Tibial nerve (tissue), 4 donors: ENCODE measurements around the gene MIPEP. TPM values are rescaled to one million over a fixed set of nuclear protein-coding genes. Genes with fewer than 3 reads are reported as not detected.

ENCODE experiments used
- DNase-seq, 2 donors: peaks; one replicate each; pipeline ENCODE4 v3.0.0-alpha.2; 2019; ENCODE audit warnings: low spot score in 2 of 2
- H3K27ac ChIP-seq, 4 donors: fragments of 200-600 bp; sonication (generic) in 3 of 4; one replicate each; pipeline ENCODE4 v1.5.1; 2017 to 2019; ENCODE audit warnings: mild to moderate bottlenecking in 1 of 4
- H3K27me3 ChIP-seq, 2 donors: fragments of 200-600 bp; sonication (generic) in 1 of 2; one replicate each; pipeline versions ENCODE4 v1.5.1 to v1.6.0; 2017 to 2019
- H3K36me3 ChIP-seq, 3 donors: fragments of 200-600 bp; sonication (generic); one replicate each; pipeline ENCODE4 v1.5.1; 2018 to 2019
- H3K4me1 ChIP-seq, 4 donors: fragments of 200-600 bp; sonication (generic) in 3 of 4; one replicate each; pipeline ENCODE4 v1.5.1; 2017 to 2019
- H3K4me3 ChIP-seq, 4 donors: fragments of 200-600 bp; sonication (generic) in 3 of 4; one replicate each; pipeline ENCODE4 v1.5.1; 2017 to 2019; ENCODE audit warnings: mild to moderate bottlenecking in 1 of 4, moderate library complexity in 1 of 4
- H3K9me3 ChIP-seq, 4 donors: fragments of 200-600 bp; sonication (generic) in 3 of 4; one replicate each; pipeline ENCODE4 v1.5.1; 2017 to 2019
- CTCF ChIP-seq, 5 experiments: fragments of 200-600 bp in 3 of 5; fragments of 450-650 bp in 2 of 5; sonication (generic) in 3 of 5; IDR thresholded peaks; one replicate each; pipeline ENCODE4 v1.5.1; 2016 to 2019; ENCODE audit warnings: antibody characterized with exemption in 5 of 5, mild to moderate bottlenecking in 3 of 5, moderate library complexity in 2 of 5
- EP300 ChIP-seq, 2 donors: sonication (generic); formaldehyde crosslinking; IDR thresholded peaks; one replicate each; pipeline ENCODE4 v1.6.1; 2017; ENCODE audit warnings: antibody characterized with exemption in 2 of 2, mild to moderate bottlenecking in 1 of 2
- POLR2A ChIP-seq, 2 donors: fragments of 450-650 bp; IDR thresholded peaks; one replicate each; pipeline ENCODE4 v1.6.1; 2017; ENCODE audit warnings: antibody characterized with exemption in 2 of 2, mild to moderate bottlenecking in 2 of 2, moderate library complexity in 2 of 2
- WGBS, 2 donors: methylation state at CpG; one replicate each; pipeline ENCODE4 v1.1.5; 2018; 5-methylcytosine and 5-hydroxymethylcytosine counted together
- total RNA-seq, 4 donors: library from RNA; depleted of rRNA; stranded (reverse); fragments of >200 nt; gene quantifications; one replicate each; pipeline ENCODE4 v1.1.0, GENCODE V29; 2016

MIPEP gene
- total RNA-seq, 4 donors from 2014 or later: 8.4 to 25.8 (median 16.4) TPM

GRCh38 chr13:23687614-23688013 is 201.6 kb downstream of the MIPEP start:
- Histone ChIP-seq H3K9me3 (peaks cover 0 to 16% (median 4%) of the 10 kb centered on the region in 4 donors), H3K27ac (no peak overlapping the region), H3K4me1 (no peaks in the 10 kb centered on the region), H3K36me3 (no peaks in the 10 kb centered on the region), H3K27me3 (no peaks in the 10 kb centered on the region), H3K4me3 (no peak overlapping the region)
- no peak for DNase-seq
- TF ChIP-seq EP300 (IDR thresholded peaks at IDR 0.05): no peak
- TF ChIP-seq CTCF (IDR thresholded peaks at IDR 0.05): no peak
- no peak for TF ChIP-seq POLR2A (IDR thresholded peaks at IDR 0.05)
- 77 to 80% methylated on average over 5 of the region's 5 CpGs for WGBS, 2 donors

GRCh38 chr13:23686948-23687347 is 202.3 kb downstream of the MIPEP start:
- peaks cover 0 to 18% (median 4%) of the 10 kb centered on the region in 4 donors for H3K9me3 ChIP-seq
- no peaks in the 10 kb centered on the region for H3K27me3 ChIP-seq
- no peak overlapping the region for H3K27ac ChIP-seq
- TF ChIP-seq EP300 (IDR thresholded peaks at IDR 0.05): no peak
- TF ChIP-seq CTCF (IDR thresholded peaks at IDR 0.05): no peak
- TF ChIP-seq POLR2A (IDR thresholded peaks at IDR 0.05): no peak
- no peak overlapping the region for H3K4me3 ChIP-seq
- no peaks in the 10 kb centered on the region for H3K4me1 ChIP-seq
- no peaks in the 10 kb centered on the region for H3K36me3 ChIP-seq
- WGBS, 2 donors: 76 to 79% methylated on average over 3 of the region's 3 CpGs
- no peak for DNase-seq

- Histone ChIP-seq H3K27ac (no peak overlapping the region), H3K36me3 (no peaks in the 10 kb centered on the region), H3K9me3 (peaks cover 0 to 18% (median 4%) of the 10 kb centered on the region in 4 donors), H3K27me3 (no peaks in the 10 kb centered on the region), H3K4me3 (no peak overlapping the region), H3K4me1 (no peaks in the 10 kb centered on the region)
- WGBS, 2 donors: 82 to 85% methylated on average over 1 of the region's 1 CpG
- DNase-seq: no peak
- no peak for TF ChIP-seq CTCF (IDR thresholded peaks at IDR 0.05)
- TF ChIP-seq POLR2A (IDR thresholded peaks at IDR 0.05): no peak
- TF ChIP-seq EP300 (IDR thresholded peaks at IDR 0.05): no peak
Measured at GRCh38 chr13:23685416-23685815, 203.8 kb downstream of the MIPEP start.

- WGBS, 2 donors: 93 to 96% methylated on average over 2 of the region's 2 CpGs
- DNase-seq: no peak
- Histone ChIP-seq H3K4me1 (no peaks in the 10 kb centered on the region), H3K36me3 (no peaks in the 10 kb centered on the region), H3K27me3 (no peaks in the 10 kb centered on the region), H3K4me3 (no peak overlapping the region), H3K27ac (no peak overlapping the region), H3K9me3 (peaks cover 0 to 18% (median 4%) of the 10 kb centered on the region in 4 donors)
- no peak for TF ChIP-seq POLR2A (IDR thresholded peaks at IDR 0.05)
Measured at GRCh38 chr13:23684647-23685046, 204.6 kb downstream of the MIPEP start.

GRCh38 chr13:23683084-23683483 is 206.1 kb downstream of the MIPEP start:
- DNase-seq: no peak
- 65 to 95% methylated on average over 4 of the region's 4 CpGs for WGBS, 2 donors
- Histone ChIP-seq H3K9me3 (peaks cover 0 to 18% (median 4%) of the 10 kb centered on the region in 4 donors), H3K4me3 (no peak overlapping the region), H3K36me3 (no peaks in the 10 kb centered on the region), H3K27me3 (no peaks in the 10 kb centered on the region), H3K27ac (no peak overlapping the region), H3K4me1 (no peaks in the 10 kb centered on the region)
- TF ChIP-seq POLR2A (IDR thresholded peaks at IDR 0.05): no peak
- TF ChIP-seq CTCF (IDR thresholded peaks at IDR 0.05): no peak
- no peak for TF ChIP-seq EP300 (IDR thresholded peaks at IDR 0.05)
